T-cell (primary cell): Measurements from ENCODE around the gene PILRA. TPM values are rescaled to one million over a fixed set of nuclear protein-coding genes. Genes with fewer than 3 reads are reported as not detected.
"Not testable (repeated sequence)": the region's sequence is repeated elsewhere in the genome, so short reads cannot be mapped to it uniquely, and the experiment has no call there.

Source experiments
- ATAC-seq, 4 experiments: fragments of 200-7000 bp in 3 of 4; fragments of 150-1000 bp in 1 of 4; cut with Tn5 transposase; replicated peaks in 1 of 4; 1 replicate in 3 of 4; 2 replicates in 1 of 4; pipeline ENCODE4 v1.10.0; 2021; ENCODE audit warnings: moderate library complexity in 3 of 4, mild to moderate bottlenecking in 2 of 4, moderate number of reproducible peaks in 1 of 4
- CTCF ChIA-PET, 2 donors: fragments of 300-600 bp; sonication (Branson Sonifier 250); formaldehyde crosslinking; loops; one replicate each; lab custom pipeline; 2022; ENCODE audit warnings: antibody characterized with exemption in 2 of 2; lab: Charles Lee
- POLR2A ChIA-PET, 2 donors: fragments of 300-600 bp; sonication (Branson Sonifier 250); formaldehyde crosslinking; loops; one replicate each; lab custom pipeline; 2022; ENCODE audit warnings: antibody characterized with exemption in 2 of 2; lab: Charles Lee
- DNase-seq, 35 experiments: peaks; one replicate each; pipeline versions ENCODE4 v3.0.0 to v3.0.0-alpha.2; 2013 to 2023
- H3K27ac ChIP-seq: one replicate; pipeline ENCODE4 v1.5.1; 2013; ENCODE audit warnings: low read length
- H3K27me3 ChIP-seq, 2 experiments: replicated peaks in 1 of 2; 1 replicate in 1 of 2; 2 replicates in 1 of 2; pipeline versions ENCODE4 v1.6.1 to v1.7.0; 2013; ENCODE audit warnings: low read length in 1 of 2, mixed read lengths in 1 of 2; ENCODE audit not compliant: control insufficient read depth in 2 of 2, insufficient read depth in 2 of 2; ENCODE audit errors: extremely low read depth in 1 of 2
- H3K36me3 ChIP-seq, 2 donors: 1 replicate in 1 of 2; 2 replicates in 1 of 2; pipeline versions ENCODE4 v1.6.1 to v1.7.0; 2013; ENCODE audit warnings: low read length in 1 of 2; ENCODE audit not compliant: control insufficient read depth in 2 of 2, insufficient read depth in 1 of 2; ENCODE audit errors: extremely low read depth in 1 of 2
- H3K4me1 ChIP-seq, 2 experiments: 1 replicate in 1 of 2; 2 replicates in 1 of 2; pipeline versions ENCODE4 v1.6.1 to v1.7.0; 2013; ENCODE audit warnings: low read length in 2 of 2, mixed read lengths in 1 of 2; ENCODE audit not compliant: insufficient read depth in 2 of 2, control insufficient read depth in 1 of 2; ENCODE audit errors: extremely low read depth in 1 of 2
- H3K4me3 ChIP-seq, 2 donors: 1 replicate in 1 of 2; 2 replicates in 1 of 2; pipeline versions ENCODE4 v1.5.1 to v1.7.0; 2013; ENCODE audit warnings: mild to moderate bottlenecking in 2 of 2, low read length in 1 of 2, moderate library complexity in 1 of 2; ENCODE audit not compliant: control insufficient read depth in 1 of 2; ENCODE audit errors: extremely low read depth in 1 of 2
- H3K9me3 ChIP-seq: 2 replicates; pipeline ENCODE4 v1.7.0; 2013
- H3K27ac Mint-ChIP-seq, 2 donors: one replicate each; pipeline ENCODE4 v1.8.0; 2020 to 2021; ENCODE audit warnings: mild to moderate bottlenecking in 2 of 2, mixed read lengths in 2 of 2
- H3K27me3 Mint-ChIP-seq, 2 donors: one replicate each; pipeline ENCODE4 v1.8.0; 2021 to 2022; ENCODE audit warnings: mixed read lengths in 2 of 2
- H3K36me3 Mint-ChIP-seq: one replicate; pipeline ENCODE4 v1.8.0; 2021; ENCODE audit warnings: mixed read lengths
- H3K4me1 Mint-ChIP-seq, 3 donors: one replicate each; pipeline ENCODE4 v1.8.0; 2020 to 2022; ENCODE audit warnings: mixed read lengths in 3 of 3, mild to moderate bottlenecking in 1 of 3
- H3K4me3 Mint-ChIP-seq, 3 donors: one replicate each; pipeline ENCODE4 v1.8.0; 2020 to 2022; ENCODE audit warnings: mild to moderate bottlenecking in 3 of 3, mixed read lengths in 3 of 3, moderate library complexity in 3 of 3
- H3K9me3 Mint-ChIP-seq, 3 donors: one replicate each; pipeline ENCODE4 v1.8.0; 2020 to 2022; ENCODE audit warnings: mixed read lengths in 3 of 3
- WGBS: methylation state at CpG from one replicate; pipeline ENCODE4 v1.1.5; 2013; ENCODE audit warnings: missing lambda C conversion rate; ENCODE audit not compliant: insufficient coverage; 5-methylcytosine and 5-hydroxymethylcytosine counted together
- total RNA-seq, 35 experiments: library from RNA in 6 of 35; stranded (reverse) in 6 of 35; fragments of 120-200 nt in 1 of 35; gene quantifications; one replicate each; pipeline versions ENCODE4 v1.2.1 to v1.2.4 and lab custom pipeline; 2013 to 2026

Gene PILRA
- total RNA-seq, 5 donors from 2014 or later (not counting 1 experiment from before 2014, with no cell fraction given), result 3.7 to 19.3 (median 7.1) TPM

- POLR2A ChIA-PET, result interaction anchor here in 1 of 2 donors (0.7 kb wide), 1 partner anchor 154 kb away, joined by 3 read pairs; no protein-coding TSS in a partner anchor
- DNase-seq, result no peak
- peaks cover 16 to 42% of the 10 kb centered on the region in 2 experiments for H3K4me1 ChIP-seq
- peaks cover 27 to 47% (median 29%) of the 10 kb centered on the region in 3 donors for H3K4me1 Mint-ChIP-seq
- peaks cover 37% of the 10 kb centered on the region for H3K36me3 Mint-ChIP-seq
- H3K27ac Mint-ChIP-seq, result peak overlapping the region; percentile 11 to 27
- H3K9me3 ChIP-seq, result no peaks in the 10 kb centered on the region
- no peak overlapping the region for H3K4me3 ChIP-seq
- H3K4me3 Mint-ChIP-seq, result no peak overlapping the region
- H3K27ac ChIP-seq, result no peak overlapping the region
- no peaks in the 10 kb centered on the region for H3K9me3 Mint-ChIP-seq
- peaks cover 0 to 56% of the 10 kb centered on the region in 2 donors for H3K36me3 ChIP-seq
- CTCF ChIA-PET, result no interaction called here
- ATAC-seq, result no peak
- no peaks in the 10 kb centered on the region for H3K27me3 Mint-ChIP-seq
- H3K27me3 ChIP-seq, result no peaks in the 10 kb centered on the region
Observed at GRCh38 chr7:100348805-100349204, 24.5 kb upstream of the PILRA start.

GRCh38 chr7:100349757-100350156 lies 23.5 kb upstream of the PILRA start:
- H3K4me3 ChIP-seq, result no peak overlapping the region
- Mint-ChIP-seq H3K36me3 (peaks cover 39% of the 10 kb centered on the region), H3K4me3 (no peak overlapping the region), H3K27ac (peak overlapping the region in 1 of 2 donors; percentile 78), H3K9me3 (no peaks in the 10 kb centered on the region), H3K4me1 (peaks cover 19 to 41% (median 20%) of the 10 kb centered on the region in 3 donors), H3K27me3 (no peaks in the 10 kb centered on the region)
- ChIA-PET CTCF (interaction anchor here in 1 of 2 donors (0.6 kb wide), 1 partner anchor 120 kb away, joined by 4 read pairs; no protein-coding TSS in a partner anchor), POLR2A (no interaction called here)
- no peaks in the 10 kb centered on the region for H3K9me3 ChIP-seq
- WGBS, result 95% methylated on average over 4 of the region's 6 CpGs
- no peak for DNase-seq
- peaks cover 3 to 64% of the 10 kb centered on the region in 2 donors for H3K36me3 ChIP-seq
- ATAC-seq, result no peak
- H3K27me3 ChIP-seq, result no peaks in the 10 kb centered on the region
- H3K27ac ChIP-seq, result no peak overlapping the region
- peaks cover 14 to 42% of the 10 kb centered on the region in 2 experiments for H3K4me1 ChIP-seq

GRCh38 chr7:100351657-100352058 lies 21.6 kb upstream of the PILRA start:
- POLR2A ChIA-PET, result no interaction called here
- peak in 1 of 4 experiments; percentile 4 for ATAC-seq
- H3K36me3 Mint-ChIP-seq, result peaks cover 36% of the 10 kb centered on the region
- CTCF ChIA-PET, result no interaction called here
- Histone ChIP-seq H3K27ac (peak overlapping the region; percentile 59), H3K4me1 (peaks cover 14 to 48% of the 10 kb centered on the region in 2 experiments), H3K27me3 (no peaks in the 10 kb centered on the region), H3K9me3 (no peaks in the 10 kb centered on the region), H3K36me3 (peaks cover 11 to 76% of the 10 kb centered on the region in 2 donors), H3K4me3 (peak overlapping the region in 1 of 2 donors; percentile 58)
- WGBS, result 51% methylated on average over 4 of the region's 6 CpGs
- no peaks in the 10 kb centered on the region for H3K27me3 Mint-ChIP-seq
- H3K9me3 Mint-ChIP-seq, result no peaks in the 10 kb centered on the region
- no peak for DNase-seq
- peaks cover 17 to 32% (median 19%) of the 10 kb centered on the region in 3 donors for H3K4me1 Mint-ChIP-seq
- peak overlapping the region; percentile 76 to 85 for H3K27ac Mint-ChIP-seq
- H3K4me3 Mint-ChIP-seq, result peak overlapping the region in 2 of 3 donors; percentile 47 to 77

GRCh38 chr7:100352230-100352781 lies 21.0 kb upstream of the PILRA start:
- Mint-ChIP-seq H3K36me3 (peaks cover 33% of the 10 kb centered on the region), H3K27ac (peak overlapping the region; percentile 76 to 81), H3K4me1 (peaks cover 17 to 32% (median 19%) of the 10 kb centered on the region in 3 donors), H3K4me3 (peak overlapping the region; percentile 61 to 77 (median 71))
- peak overlapping the region; percentile 62 for H3K27ac ChIP-seq
- peaks cover 14 to 50% of the 10 kb centered on the region in 2 experiments for H3K4me1 ChIP-seq
- CTCF ChIA-PET, result interaction anchor here in 1 of 2 donors (1.1 kb wide), 1 partner anchor 353 kb away, joined by 3 read pairs; the partner anchor contains the start of gene POP7
- peaks cover 12 to 76% of the 10 kb centered on the region in 2 donors for H3K36me3 ChIP-seq
- WGBS, result 34% methylated on average over 9 of the region's 18 CpGs
- H3K27me3 ChIP-seq, H3K27me3 Mint-ChIP-seq, H3K9me3 Mint-ChIP-seq, H3K9me3 ChIP-seq, POLR2A ChIA-PET: not testable (repeated sequence)
- peak overlapping the region in 1 of 2 donors; percentile 58 for H3K4me3 ChIP-seq
- ATAC-seq, result peak; percentile 76 to 95 (median 86)
- peak in 1 of 35 experiments; percentile 35 for DNase-seq

GRCh38 chr7:100352984-100353684 lies 20.2 kb upstream of the PILRA start:
- 84% methylated on average over 14 of the region's 16 CpGs for WGBS
- H3K4me3 Mint-ChIP-seq, result peak overlapping the region; percentile 61 to 77 (median 71)

GRCh38 chr7:100353685-100354330 lies 19.5 kb upstream of the PILRA start:
- ChIA-PET POLR2A (no interaction called here), CTCF (interaction anchor here in 1 of 2 donors (1.0 to 1.1 kb wide), 2 partner anchors 54 to 352 kb away, joined by 3 read pairs; partner anchors contain the start of gene POP7)
- DNase-seq (peak in 4 of 35 experiments; percentile 14 to 43 (median 21)), ATAC-seq (peak; percentile 37 to 51 (median 44))
- Mint-ChIP-seq H3K4me1 (peaks cover 17 to 32% (median 19%) of the 10 kb centered on the region in 3 donors), H3K9me3 (no peaks in the 10 kb centered on the region), H3K36me3 (peaks cover 29% of the 10 kb centered on the region), H3K27me3 (no peaks in the 10 kb centered on the region), H3K27ac (peak overlapping the region; percentile 85), H3K4me3 (peak overlapping the region; percentile 61 to 77 (median 71))
- no peaks in the 10 kb centered on the region for H3K9me3 ChIP-seq
- peaks cover 14 to 50% of the 10 kb centered on the region in 2 experiments for H3K4me1 ChIP-seq
- H3K27ac ChIP-seq, result peak overlapping the region; percentile 62
- peak overlapping the region; percentile 0 to 58 for H3K4me3 ChIP-seq
- 78% methylated on average over 5 of the region's 6 CpGs for WGBS
- no peaks in the 10 kb centered on the region for H3K27me3 ChIP-seq
- H3K36me3 ChIP-seq, result peaks cover 17 to 79% of the 10 kb centered on the region in 2 donors

More at GRCh38 chr7:100352984-100353684, 20.2 kb upstream of the PILRA start:
- H3K36me3 Mint-ChIP-seq, result peaks cover 28% of the 10 kb centered on the region
- H3K27me3 ChIP-seq, result no peaks in the 10 kb centered on the region
- DNase-seq, result no peak
- H3K27ac ChIP-seq, result peak overlapping the region; percentile 62
- H3K36me3 ChIP-seq, result peaks cover 12 to 75% of the 10 kb centered on the region in 2 donors
- ATAC-seq, result no peak
- H3K4me1 ChIP-seq, result peaks cover 14 to 50% of the 10 kb centered on the region in 2 experiments
- CTCF ChIA-PET, result interaction anchor here in 1 of 2 donors (1.1 kb wide), 1 partner anchor 352 kb away, joined by 3 read pairs; the partner anchor contains the start of gene POP7
- H3K9me3 Mint-ChIP-seq, result no peaks in the 10 kb centered on the region
- no peaks in the 10 kb centered on the region for H3K9me3 ChIP-seq
- POLR2A ChIA-PET, result no interaction called here
- H3K27ac Mint-ChIP-seq, result peak overlapping the region; percentile 85
- no peaks in the 10 kb centered on the region for H3K27me3 Mint-ChIP-seq
- peak overlapping the region; percentile 27 to 58 for H3K4me3 ChIP-seq
- peaks cover 17 to 32% (median 19%) of the 10 kb centered on the region in 3 donors for H3K4me1 Mint-ChIP-seq
